Activated T-cell treated with anti-CD3 and anti-CD28 coated beads, Interleukin-2, amount 50 U/mL, for 24 hours (primary cell): Measurements from ENCODE around the gene SLC5A7.

Experiments
- DNase-seq: peaks from one replicate; pipeline ENCODE4 v3.0.0-alpha.2; 2020
- H3K27ac Mint-ChIP-seq: 2 replicates; pipeline ENCODE4 v1.8.0; 2020; ENCODE audit warnings: mild to moderate bottlenecking, mixed read lengths
- H3K27me3 Mint-ChIP-seq: 2 replicates; pipeline ENCODE4 v1.8.0; 2020; ENCODE audit warnings: mixed read lengths
- H3K36me3 Mint-ChIP-seq: 2 replicates; pipeline ENCODE4 v1.8.0; 2020; ENCODE audit warnings: low read depth, mixed read lengths
- H3K4me1 Mint-ChIP-seq: 2 replicates; pipeline ENCODE4 v1.8.0; 2020; ENCODE audit warnings: low read depth, mixed read lengths
- H3K4me3 Mint-ChIP-seq: 2 replicates; pipeline ENCODE4 v1.8.0; 2020; ENCODE audit warnings: mild to moderate bottlenecking, moderate library complexity, mixed read lengths
- H3K9me3 Mint-ChIP-seq: 2 replicates; pipeline ENCODE4 v1.8.0; 2020; ENCODE audit warnings: mixed read lengths

SLC5A7 gene

DNA sequence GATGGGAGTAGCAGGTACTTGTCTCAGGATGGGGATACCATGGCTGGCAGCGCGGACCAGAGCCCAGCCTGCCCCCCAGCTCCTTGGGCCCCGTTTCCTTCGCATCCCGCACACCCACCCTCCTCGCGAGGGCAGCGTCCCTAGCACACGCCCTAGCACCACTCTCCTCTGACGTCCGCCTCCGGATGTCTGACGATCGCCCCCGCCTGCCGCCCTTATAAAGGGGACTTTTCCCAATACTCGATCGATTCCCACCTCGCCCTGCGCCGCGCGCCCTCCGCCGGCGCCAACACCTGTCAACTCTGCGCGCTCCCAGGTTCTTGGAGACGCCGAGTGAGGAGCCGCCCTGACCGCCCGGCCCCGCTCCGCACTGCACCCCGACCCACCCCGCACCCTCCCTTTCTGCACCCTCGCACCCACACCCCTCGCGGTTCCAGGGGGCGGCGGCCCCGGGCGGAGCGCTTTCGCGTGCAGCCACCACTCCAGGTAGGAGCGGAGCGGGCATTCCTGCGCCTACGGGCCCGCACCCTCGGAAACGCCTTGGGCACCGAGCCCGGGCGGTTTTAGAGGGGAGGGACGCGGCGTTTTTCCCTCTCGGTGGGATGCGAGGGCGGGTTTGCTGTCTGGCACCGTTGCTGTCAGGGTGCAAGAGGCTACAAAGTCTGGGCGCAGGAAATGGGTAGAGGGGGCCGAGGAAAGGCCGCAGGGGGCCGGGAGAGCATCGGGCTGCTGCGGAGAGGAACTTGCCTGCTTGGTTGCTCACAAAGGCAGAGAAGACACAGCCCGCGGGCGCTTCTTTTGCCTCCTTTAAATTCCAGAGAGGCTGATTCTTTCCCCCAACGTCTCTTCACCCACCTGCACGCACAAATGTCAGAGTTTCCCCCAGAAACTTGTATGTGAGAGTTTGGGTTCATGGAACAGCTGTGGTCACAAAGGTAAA, at the start of gene SLC5A7:
Gene SLC5A7 (plus strand): TSS at position 247 of the 940 bp plus-strand sequence. CDS start 1,632 bp downstream, outside the sequence.
- no peaks in the 10 kb centered on the region for H3K36me3 Mint-ChIP-seq
- no peak for DNase-seq
- no peaks in the 10 kb centered on the region for H3K4me1 Mint-ChIP-seq
- H3K27me3 Mint-ChIP-seq: peaks cover 26% of the 10 kb centered on the region
- no peak within 1 kb of the TSS for H3K4me3 Mint-ChIP-seq
- H3K9me3 Mint-ChIP-seq: no peaks in the 10 kb centered on the region
- H3K27ac Mint-ChIP-seq: no peak within 1 kb of the TSS

DNA sequence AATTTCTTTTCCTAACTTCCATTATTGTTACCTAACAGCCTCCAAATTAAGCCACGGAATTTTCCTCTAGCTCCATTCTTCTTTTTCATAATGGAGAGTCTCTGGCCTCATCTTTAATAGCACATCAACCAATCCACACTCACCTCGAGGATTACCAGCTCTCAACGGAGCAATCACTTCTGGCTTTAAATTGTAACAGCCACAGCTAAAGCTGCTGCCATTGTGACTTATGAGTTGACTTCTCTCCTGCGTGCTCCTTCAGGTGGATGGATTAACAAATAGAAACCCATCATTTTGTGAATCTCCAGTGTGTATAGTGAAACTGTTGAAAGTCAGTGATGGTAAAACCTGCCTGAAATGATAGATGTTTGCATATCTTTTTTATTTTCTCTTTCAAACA, 24.9 kb upstream of the SLC5A7 start:
- H3K4me3 Mint-ChIP-seq: no peak overlapping the region

DNA sequence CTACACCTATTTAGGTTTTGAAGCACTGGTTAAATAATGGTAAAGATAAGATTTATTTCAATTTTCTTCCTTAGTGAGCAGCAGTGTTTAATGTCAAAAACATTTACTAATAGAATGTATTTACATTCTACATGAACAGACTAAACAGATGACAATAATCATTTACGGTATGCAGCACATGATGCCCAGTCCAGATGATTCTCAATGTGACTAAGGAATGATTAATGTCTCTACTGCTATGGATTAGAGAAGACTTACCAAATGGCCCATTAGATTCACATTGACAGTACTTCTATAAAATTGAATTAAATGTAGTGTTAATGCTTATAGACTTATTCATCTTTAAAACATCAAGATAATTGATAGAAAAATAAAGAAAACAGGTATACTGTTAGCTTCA, 22.1 kb upstream of the SLC5A7 start:
- Mint-ChIP-seq H3K4me3 (no peak overlapping the region), H3K9me3 (peaks cover 2% of the 10 kb centered on the region), H3K27ac (no peak overlapping the region), H3K27me3 (no peaks in the 10 kb centered on the region), H3K36me3 (no peaks in the 10 kb centered on the region), H3K4me1 (no peaks in the 10 kb centered on the region)
- DNase-seq: no peak

More for the DNA sequence above, 24.9 kb upstream of the SLC5A7 start:
- Mint-ChIP-seq H3K27ac (no peak overlapping the region), H3K27me3 (no peaks in the 10 kb centered on the region), H3K4me1 (no peaks in the 10 kb centered on the region), H3K36me3 (no peaks in the 10 kb centered on the region), H3K9me3 (no peaks in the 10 kb centered on the region)
- no peak for DNase-seq

- Mint-ChIP-seq H3K9me3 (no peaks in the 10 kb centered on the region), H3K27ac (no peak overlapping the region), H3K36me3 (no peaks in the 10 kb centered on the region), H3K27me3 (peaks cover 26% of the 10 kb centered on the region), H3K4me3 (no peak overlapping the region), H3K4me1 (no peaks in the 10 kb centered on the region)
- no peak for DNase-seq
Measured at GRCh38 chr2:107984707-107985106, 1.6 kb upstream of the SLC5A7 start.

DNA sequence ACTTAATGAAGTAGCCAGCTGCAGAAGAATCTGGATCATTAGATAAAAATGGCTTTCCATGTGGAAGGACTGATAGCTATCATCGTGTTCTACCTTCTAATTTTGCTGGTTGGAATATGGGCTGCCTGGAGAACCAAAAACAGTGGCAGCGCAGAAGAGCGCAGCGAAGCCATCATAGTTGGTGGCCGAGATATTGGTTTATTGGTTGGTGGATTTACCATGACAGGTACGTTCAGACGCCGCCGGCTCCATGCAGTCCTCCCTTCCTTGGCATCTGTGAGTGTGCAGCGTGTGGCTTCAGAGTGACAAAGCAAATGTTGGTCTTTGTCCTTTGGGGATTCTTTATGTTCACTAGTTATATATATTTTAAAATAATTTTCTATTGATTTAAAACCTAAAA, 1.8 kb downstream of the SLC5A7 start:
- H3K9me3 Mint-ChIP-seq: no peaks in the 10 kb centered on the region
- DNase-seq: no peak
- H3K4me3 Mint-ChIP-seq: no peak overlapping the region
- H3K4me1 Mint-ChIP-seq: no peaks in the 10 kb centered on the region
- H3K27me3 Mint-ChIP-seq: peaks cover 26% of the 10 kb centered on the region
- no peaks in the 10 kb centered on the region for H3K36me3 Mint-ChIP-seq
- H3K27ac Mint-ChIP-seq: no peak overlapping the region

- H3K27me3 Mint-ChIP-seq: peaks cover 26% of the 10 kb centered on the region
- no peak overlapping the region for H3K4me3 Mint-ChIP-seq
- no peaks in the 10 kb centered on the region for H3K9me3 Mint-ChIP-seq
- no peaks in the 10 kb centered on the region for H3K4me1 Mint-ChIP-seq
- H3K36me3 Mint-ChIP-seq: no peaks in the 10 kb centered on the region
- H3K27ac Mint-ChIP-seq: no peak overlapping the region
- no peak for DNase-seq
Measured at GRCh38 chr2:107989445-107989844, 3.1 kb downstream of the SLC5A7 start.

DNA sequence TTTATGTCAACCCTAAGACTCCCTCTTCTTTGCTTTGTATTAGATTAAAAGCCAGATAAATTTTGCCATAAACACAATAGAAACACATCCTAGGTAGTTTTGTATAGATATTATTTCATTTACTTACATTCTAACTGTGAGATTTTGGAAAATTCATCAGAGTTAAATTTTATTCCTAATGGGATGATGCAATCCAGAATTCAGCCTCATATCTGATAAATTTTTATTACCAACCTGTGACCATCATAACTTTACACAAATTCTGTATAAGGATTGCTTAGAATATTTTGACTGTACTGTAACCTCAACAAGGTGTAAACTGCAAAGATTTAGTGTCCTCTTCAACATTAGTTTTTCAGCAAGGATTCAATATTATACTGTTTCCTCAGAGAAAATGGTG, 4.4 kb downstream of the SLC5A7 start:
- no peak overlapping the region for H3K27ac Mint-ChIP-seq
- H3K36me3 Mint-ChIP-seq: no peaks in the 10 kb centered on the region
- no peaks in the 10 kb centered on the region for H3K4me1 Mint-ChIP-seq
- no peaks in the 10 kb centered on the region for H3K9me3 Mint-ChIP-seq
- H3K4me3 Mint-ChIP-seq: no peak overlapping the region
- peaks cover 25% of the 10 kb centered on the region for H3K27me3 Mint-ChIP-seq
- DNase-seq: no peak

GRCh38 chr2:107992069-107992468, 5.7 kb downstream of the SLC5A7 start:
- Mint-ChIP-seq H3K36me3 (no peaks in the 10 kb centered on the region), H3K9me3 (no peaks in the 10 kb centered on the region), H3K27ac (no peak overlapping the region), H3K4me1 (no peaks in the 10 kb centered on the region), H3K27me3 (peaks cover 14% of the 10 kb centered on the region), H3K4me3 (no peak overlapping the region)
- DNase-seq: no peak

- H3K27me3 Mint-ChIP-seq: no peaks in the 10 kb centered on the region
- H3K36me3 Mint-ChIP-seq: no peaks in the 10 kb centered on the region
- no peaks in the 10 kb centered on the region for H3K4me1 Mint-ChIP-seq
- DNase-seq: no peak
- no peak overlapping the region for H3K27ac Mint-ChIP-seq
- no peaks in the 10 kb centered on the region for H3K9me3 Mint-ChIP-seq
- H3K4me3 Mint-ChIP-seq: no peak overlapping the region
Measured at GRCh38 chr2:107999158-107999557, 12.8 kb downstream of the SLC5A7 start.

GRCh38 chr2:108010912-108011591, 24.7 kb downstream of the SLC5A7 start:
- H3K4me3 Mint-ChIP-seq: no peak overlapping the region
- H3K4me1 Mint-ChIP-seq: no peaks in the 10 kb centered on the region
- H3K27ac Mint-ChIP-seq: no peak overlapping the region
- H3K27me3 Mint-ChIP-seq: no peaks in the 10 kb centered on the region
- DNase-seq: no peak
- H3K36me3 Mint-ChIP-seq: no peaks in the 10 kb centered on the region
- peaks cover 6% of the 10 kb centered on the region for H3K9me3 Mint-ChIP-seq

DNA sequence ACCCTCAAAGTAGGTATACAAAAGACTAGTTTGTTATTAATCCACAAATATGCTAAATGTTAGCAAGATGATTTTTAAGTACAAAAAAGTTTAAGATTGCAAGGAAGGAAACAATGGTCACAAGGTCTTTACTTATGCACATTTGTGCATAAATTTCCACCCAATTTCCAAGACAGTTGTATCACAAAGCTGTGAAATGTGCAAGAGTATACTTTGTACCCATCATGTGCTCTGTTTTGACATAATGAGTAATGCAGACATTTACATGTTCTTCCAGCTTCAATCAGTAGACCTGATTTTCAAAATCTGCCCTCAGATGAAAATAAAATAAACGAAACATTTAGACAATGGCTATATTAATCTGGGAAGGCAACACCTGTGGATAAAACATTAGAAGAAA, 27.0 kb downstream of the SLC5A7 start:
- H3K4me3 Mint-ChIP-seq: no peak overlapping the region
- peaks cover 6% of the 10 kb centered on the region for H3K9me3 Mint-ChIP-seq
- H3K27me3 Mint-ChIP-seq: no peaks in the 10 kb centered on the region
- H3K27ac Mint-ChIP-seq: no peak overlapping the region
- H3K36me3 Mint-ChIP-seq: no peaks in the 10 kb centered on the region
- DNase-seq: no peak
- no peaks in the 10 kb centered on the region for H3K4me1 Mint-ChIP-seq

- DNase-seq: no peak
- no peaks in the 10 kb centered on the region for H3K27me3 Mint-ChIP-seq
- no peaks in the 10 kb centered on the region for H3K9me3 Mint-ChIP-seq
- H3K27ac Mint-ChIP-seq: no peak overlapping the region
- H3K4me3 Mint-ChIP-seq: no peak overlapping the region
- H3K36me3 Mint-ChIP-seq: no peaks in the 10 kb centered on the region
- H3K4me1 Mint-ChIP-seq: no peaks in the 10 kb centered on the region
Measured at GRCh38 chr2:108022628-108023027, 36.3 kb downstream of the SLC5A7 start.

DNA sequence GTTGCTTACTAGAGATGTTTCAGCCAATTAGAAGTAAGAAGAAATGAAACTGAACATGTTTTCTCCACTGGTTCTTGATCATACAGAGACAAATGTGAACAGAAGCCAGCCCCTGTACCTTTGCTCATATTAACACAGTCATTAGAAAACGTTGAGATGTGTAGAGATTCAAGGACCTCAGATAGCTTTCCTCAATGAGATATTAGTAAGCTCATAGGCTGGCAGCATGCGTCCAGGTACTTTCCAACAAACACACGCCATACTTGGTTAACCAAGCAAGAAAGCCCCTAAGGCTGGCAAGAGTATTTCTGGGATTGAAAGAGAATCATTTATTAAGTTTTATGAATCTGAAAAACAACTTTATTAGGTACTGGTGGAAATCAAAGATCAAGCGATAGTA, 37.5 kb downstream of the SLC5A7 start:
- H3K4me3 Mint-ChIP-seq: no peak overlapping the region
- H3K36me3 Mint-ChIP-seq: no peaks in the 10 kb centered on the region
- H3K9me3 Mint-ChIP-seq: no peaks in the 10 kb centered on the region
- no peak for DNase-seq
- no peaks in the 10 kb centered on the region for H3K27me3 Mint-ChIP-seq
- H3K27ac Mint-ChIP-seq: no peak overlapping the region
- no peaks in the 10 kb centered on the region for H3K4me1 Mint-ChIP-seq

- Mint-ChIP-seq H3K4me1 (no peaks in the 10 kb centered on the region), H3K9me3 (no peaks in the 10 kb centered on the region), H3K4me3 (no peak overlapping the region), H3K27ac (no peak overlapping the region), H3K36me3 (no peaks in the 10 kb centered on the region), H3K27me3 (no peaks in the 10 kb centered on the region)
- no peak for DNase-seq
Measured at GRCh38 chr2:108026092-108026794, 39.9 kb downstream of the SLC5A7 start.

DNA sequence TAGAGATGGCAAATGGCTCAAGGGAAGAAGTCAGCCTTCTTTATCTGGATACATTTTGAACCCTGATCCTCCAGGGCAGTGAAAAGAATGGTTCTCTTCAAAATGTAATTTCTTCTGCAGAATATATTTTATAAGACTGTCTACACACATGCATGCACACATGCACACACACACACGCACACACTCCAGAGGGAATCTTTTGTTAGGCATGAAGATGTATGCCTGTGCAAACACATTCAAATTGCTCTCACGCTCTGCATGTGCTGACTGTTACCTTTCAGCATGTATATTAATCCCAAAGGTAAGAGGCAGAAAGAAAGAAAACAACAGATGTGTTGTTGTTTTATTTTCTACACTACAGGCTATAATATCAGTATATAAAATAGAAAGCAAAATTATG, 43.2 kb downstream of the SLC5A7 start:
- Mint-ChIP-seq H3K4me1 (no peaks in the 10 kb centered on the region), H3K4me3 (no peak overlapping the region), H3K27ac (no peak overlapping the region), H3K27me3 (no peaks in the 10 kb centered on the region), H3K9me3 (no peaks in the 10 kb centered on the region), H3K36me3 (no peaks in the 10 kb centered on the region)
- no peak for DNase-seq
